HepG2 (cell line): ENCODE data around the gene MRNIP. TPM values are rescaled to one million over a fixed set of nuclear protein-coding genes. Genes with fewer than 3 reads are reported as not detected.

Source experiments
- CENPX ChIP-seq: sonication (generic); formaldehyde crosslinking; IDR thresholded peaks from 2 replicates; pipeline ENCODE4 v1.9.0; 2021; ENCODE audit warnings: mild to moderate bottlenecking, missing genetic modification reagents, moderate library complexity
- GABPB1 ChIP-seq: IDR thresholded peaks from 2 replicates; pipeline ENCODE4 v1.6.1; 2016; ENCODE audit warnings: mild to moderate bottlenecking, missing genetic modification reagents, moderate library complexity, missing compliant biosample characterization
- GZF1 ChIP-seq: sonication (generic); formaldehyde crosslinking; IDR thresholded peaks from 2 replicates; pipeline ENCODE4 v1.5.1; 2020; ENCODE audit warnings: mild to moderate bottlenecking, missing genetic modification reagents
- KDM3A ChIP-seq: IDR thresholded peaks from 2 replicates; pipeline ENCODE4 v1.6.1; 2018; ENCODE audit warnings: low read depth, missing compliant biosample characterization
- KLF11 ChIP-seq: IDR thresholded peaks from 2 replicates; pipeline ENCODE4 v1.6.1; 2016; ENCODE audit warnings: missing compliant biosample characterization
- MTA1 ChIP-seq: sonication (generic); formaldehyde crosslinking; IDR thresholded peaks from 2 replicates; pipeline ENCODE4 v1.4.0; 2020; ENCODE audit warnings: missing genetic modification reagents, mild to moderate bottlenecking, borderline replicate concordance
- NFKBIZ ChIP-seq: IDR thresholded peaks from 2 replicates; pipeline ENCODE4 v1.6.1; 2018; ENCODE audit warnings: missing genetic modification reagents, missing compliant biosample characterization
- NKX3-1 ChIP-seq: sonication (generic); formaldehyde crosslinking; IDR thresholded peaks from 2 replicates; pipeline ENCODE4 v1.5.0; 2020; ENCODE audit warnings: missing genetic modification reagents
- PHF20 ChIP-seq: sonication (generic); formaldehyde crosslinking; IDR thresholded peaks from 2 replicates; pipeline ENCODE4 v1.5.0; 2020; ENCODE audit warnings: mild to moderate bottlenecking, missing genetic modification reagents
- PITX1 ChIP-seq: sonication (generic); formaldehyde crosslinking; IDR thresholded peaks from 2 replicates; pipeline ENCODE4 v1.5.1; 2020; ENCODE audit warnings: mild to moderate bottlenecking, missing genetic modification reagents
- PRMT3 ChIP-seq: sonication (generic); formaldehyde crosslinking; IDR thresholded peaks from 2 replicates; pipeline ENCODE4 v1.8.1; 2022; ENCODE audit warnings: low read depth, mild to moderate bottlenecking, moderate library complexity, missing genetic modification reagents, borderline replicate concordance
- RFX5 ChIP-seq: IDR thresholded peaks from 2 replicates; pipeline ENCODE4 v1.6.1; 2011; ENCODE audit warnings: low read depth, low read length, improper control_type of control experiment
- RNF219 ChIP-seq: sonication (generic); formaldehyde crosslinking; IDR thresholded peaks from 2 replicates; pipeline ENCODE4 v1.5.0; 2020; ENCODE audit warnings: mild to moderate bottlenecking, missing genetic modification reagents
- SCMH1 ChIP-seq: sonication (generic); formaldehyde crosslinking; IDR thresholded peaks from 2 replicates; pipeline ENCODE4 v1.9.0; 2021; ENCODE audit warnings: missing genetic modification reagents, mild to moderate bottlenecking, borderline replicate concordance
- SNRNP70 ChIP-seq: fragments of 200-400 bp; formaldehyde crosslinking; IDR thresholded peaks from 2 replicates; pipeline ENCODE4 v1.6.1; 2017; ENCODE audit warnings: mild to moderate bottlenecking, low read depth, low read length, moderate library complexity
- TIGD3 ChIP-seq: sonication (generic); formaldehyde crosslinking; IDR thresholded peaks from 2 replicates; pipeline ENCODE4 v1.5.1; 2020; ENCODE audit warnings: mild to moderate bottlenecking, missing genetic modification reagents, borderline replicate concordance
- YY1 ChIP-seq: IDR thresholded peaks from 2 replicates; pipeline ENCODE4 v1.6.1; 2011; ENCODE audit warnings: low read length, low read depth, moderate library complexity, mild to moderate bottlenecking; ENCODE audit not compliant: insufficient read depth, insufficient replicate concordance
- ZBTB1 ChIP-seq: sonication (generic); formaldehyde crosslinking; IDR thresholded peaks from 2 replicates; pipeline ENCODE4 v1.4.0; 2020; ENCODE audit warnings: missing genetic modification reagents, borderline replicate concordance
- ZBTB2 ChIP-seq: sonication (generic); formaldehyde crosslinking; IDR thresholded peaks from 2 replicates; pipeline ENCODE4 v1.8.0; 2022; ENCODE audit warnings: low read depth, missing genetic modification reagents
- ZKSCAN5 ChIP-seq: sonication (generic); formaldehyde crosslinking; IDR thresholded peaks from 2 replicates; pipeline ENCODE4 v1.5.1; 2020; ENCODE audit warnings: mild to moderate bottlenecking, missing genetic modification reagents
- ZMYM3 ChIP-seq: sonication (generic); formaldehyde crosslinking; IDR thresholded peaks from 2 replicates; pipeline ENCODE4 v1.5.1; 2020; ENCODE audit warnings: mild to moderate bottlenecking, missing genetic modification reagents
- ZNF44 ChIP-seq: sonication (generic); formaldehyde crosslinking; IDR thresholded peaks from 2 replicates; pipeline ENCODE4 v1.5.1; 2020; ENCODE audit warnings: mild to moderate bottlenecking, missing genetic modification reagents
- ZNF746 ChIP-seq: sonication (generic); formaldehyde crosslinking; IDR thresholded peaks from 2 replicates; pipeline ENCODE4 v1.8.0; 2022; ENCODE audit warnings: mild to moderate bottlenecking, missing genetic modification reagents
- ZNF749 ChIP-seq: sonication (generic); formaldehyde crosslinking; IDR thresholded peaks from 2 replicates; pipeline ENCODE4 v1.8.0; 2022; ENCODE audit warnings: mild to moderate bottlenecking, missing genetic modification reagents, moderate library complexity, borderline replicate concordance
- ZNF775 ChIP-seq: sonication (generic); formaldehyde crosslinking; IDR thresholded peaks from 2 replicates; pipeline ENCODE4 v1.4.0; 2020; ENCODE audit warnings: missing genetic modification reagents, mild to moderate bottlenecking, moderate library complexity, borderline replicate concordance
- ZSCAN21 ChIP-seq: sonication (generic); formaldehyde crosslinking; IDR thresholded peaks from 2 replicates; pipeline ENCODE4 v1.8.0; 2022; ENCODE audit warnings: mild to moderate bottlenecking, missing genetic modification reagents, moderate library complexity, borderline replicate concordance
- polyA plus RNA-seq, 8 experiments: library from polyadenylated mRNA; depleted of rRNA in 3 of 8; stranded (reverse) in 7 of 8; unstranded in 1 of 8; fragments of >200 nt; fragmentation: Illumina TruSeq in 4 of 8; extraction: Trizol in 4 of 8; gene quantifications; 2 replicates each; pipeline versions ENCODE4 v1.2.1 to v1.2.3, GENCODE V29; 2011 to 2016; ENCODE audit warnings: low read depth in 4 of 8, missing spikeins in 1 of 8, mixed read lengths in 1 of 8; ENCODE audit not compliant: insufficient read depth in 1 of 8
- total RNA-seq, 5 experiments: library from RNA; depleted of rRNA; stranded (reverse); fragments of >200 nt; fragmentation: Illumina TruSeq; extraction: Trizol; gene quantifications; 2 replicates each; pipeline ENCODE4 v1.2.3, GENCODE V29; 2016; ENCODE audit warnings: low read depth in 1 of 5

MRNIP gene
- total and polyA plus RNA-seq, 2 of the 13 experiments (the other 11 are each of a cell fraction or from before 2014, with no cell fraction given), result 15.5 to 34.1 TPM

GRCh38 chr5:179806250-179807048 is 52.2 kb downstream of the MRNIP start, which contains the start of gene MGAT4B (continued):
- TF ChIP-seq ZKSCAN5 (CRISPR knock-in tag), result no peak
- TF ChIP-seq NFKBIZ, result no peak
- no peak; the same call in 1 of the 2 replicates for TF ChIP-seq ZBTB2 (CRISPR knock-in tag)
- no peak for TF ChIP-seq SCMH1 (CRISPR knock-in tag)
- TF ChIP-seq ZNF746 (CRISPR knock-in tag), result no peak
- no peak for TF ChIP-seq ZNF775 (CRISPR knock-in tag)
- 0 out of 2 replicates have a peak, but pooled peaks have one; percentile 11 for TF ChIP-seq MTA1 (CRISPR knock-in tag)
- TF ChIP-seq CENPX (CRISPR knock-in tag), result no peak
- peak; percentile 75; the same call in 1 of the 2 replicates for TF ChIP-seq PRMT3
- no peak for TF ChIP-seq ZNF44 (CRISPR knock-in tag)
- peak; percentile 48; the same call in 1 of the 2 replicates for TF ChIP-seq ZSCAN21
- TF ChIP-seq KDM3A (CRISPR knock-in tag), result no peak
- TF ChIP-seq PHF20 (CRISPR knock-in tag), result no peak
- TF ChIP-seq SNRNP70, result no peak
- no peak for TF ChIP-seq NKX3-1 (CRISPR knock-in tag)
- TF ChIP-seq YY1, result peak; percentile 61
- TF ChIP-seq TIGD3 (CRISPR knock-in tag), result no peak
- TF ChIP-seq GZF1, result no peak
- peak; percentile 41 for TF ChIP-seq GABPB1 (CRISPR knock-in tag)
- no peak for TF ChIP-seq KLF11 (CRISPR knock-in tag)
- no peak for TF ChIP-seq RNF219 (CRISPR knock-in tag)
- no peak for TF ChIP-seq PITX1 (CRISPR knock-in tag)
- TF ChIP-seq ZMYM3 (CRISPR knock-in tag), result no peak
- no peak for TF ChIP-seq ZNF749 (CRISPR knock-in tag)
- TF ChIP-seq RFX5, result no peak
- no peak for TF ChIP-seq ZBTB1
